Sigmoid colon (tissue), 4 donors: ENCODE data around the gene RLIM.

Source experiments
- CTCF ChIP-seq, 4 experiments: fragments of 450-650 bp in 3 of 4; fragments of 200-600 bp in 1 of 4; IDR thresholded peaks; one replicate each; pipeline ENCODE4 v1.5.1; 2016 to 2019; ENCODE audit warnings: antibody characterized with exemption in 4 of 4, mild to moderate bottlenecking in 3 of 4, moderate library complexity in 2 of 4
- EP300 ChIP-seq, 4 donors: sonication (generic); formaldehyde crosslinking; IDR thresholded peaks; one replicate each; pipeline ENCODE4 v1.6.1; 2017; ENCODE audit warnings: antibody characterized with exemption in 4 of 4
- POLR2A ChIP-seq, 2 donors: fragments of 450-650 bp; IDR thresholded peaks; one replicate each; pipeline ENCODE4 v1.6.1; 2016; ENCODE audit warnings: antibody characterized with exemption in 2 of 2, mild to moderate bottlenecking in 2 of 2, moderate library complexity in 2 of 2

GRCh38 chrX:74551934-74552333 is 62.5 kb downstream of the RLIM start:
- TF ChIP-seq CTCF (IDR thresholded peaks at IDR 0.05) (no peak), POLR2A (IDR thresholded peaks at IDR 0.05) (no peak), EP300 (IDR thresholded peaks at IDR 0.05) (no peak)
